ENCODE measurements around the gene FHIT.
"Not testable (repeated sequence)": the region's sequence is repeated elsewhere in the genome, so short reads cannot be mapped to it uniquely, and the experiment has no call there.

DNA sequence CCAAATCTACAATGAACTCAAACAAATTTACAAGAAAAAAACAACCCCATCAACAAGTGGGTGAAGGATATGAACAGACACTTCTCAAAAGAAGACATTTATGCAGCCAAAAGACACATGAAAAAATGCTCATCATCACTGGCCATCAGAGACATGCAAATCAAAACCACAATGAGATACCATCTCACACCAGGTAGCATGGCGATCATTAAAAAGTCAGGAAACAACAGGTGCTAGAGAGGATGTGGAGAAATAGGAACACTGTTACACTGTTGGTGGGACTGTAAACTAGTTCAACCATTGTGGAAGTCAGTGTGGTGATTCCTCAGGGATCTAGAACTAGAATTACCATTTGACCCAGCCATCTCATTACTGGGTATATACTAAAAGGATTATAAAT is 61.0 kb downstream of the FHIT start:
- not testable (repeated sequence) for TF ChIP-seq POLR2AphosphoS5, POLR2A (IDR thresholded peaks at IDR 0.05; ENCODE audit: low read depth, low read length)

Data from GM12892 (cell line).